Measurements from ENCODE around the gene UCN2.

Gene UCN2

DNA sequence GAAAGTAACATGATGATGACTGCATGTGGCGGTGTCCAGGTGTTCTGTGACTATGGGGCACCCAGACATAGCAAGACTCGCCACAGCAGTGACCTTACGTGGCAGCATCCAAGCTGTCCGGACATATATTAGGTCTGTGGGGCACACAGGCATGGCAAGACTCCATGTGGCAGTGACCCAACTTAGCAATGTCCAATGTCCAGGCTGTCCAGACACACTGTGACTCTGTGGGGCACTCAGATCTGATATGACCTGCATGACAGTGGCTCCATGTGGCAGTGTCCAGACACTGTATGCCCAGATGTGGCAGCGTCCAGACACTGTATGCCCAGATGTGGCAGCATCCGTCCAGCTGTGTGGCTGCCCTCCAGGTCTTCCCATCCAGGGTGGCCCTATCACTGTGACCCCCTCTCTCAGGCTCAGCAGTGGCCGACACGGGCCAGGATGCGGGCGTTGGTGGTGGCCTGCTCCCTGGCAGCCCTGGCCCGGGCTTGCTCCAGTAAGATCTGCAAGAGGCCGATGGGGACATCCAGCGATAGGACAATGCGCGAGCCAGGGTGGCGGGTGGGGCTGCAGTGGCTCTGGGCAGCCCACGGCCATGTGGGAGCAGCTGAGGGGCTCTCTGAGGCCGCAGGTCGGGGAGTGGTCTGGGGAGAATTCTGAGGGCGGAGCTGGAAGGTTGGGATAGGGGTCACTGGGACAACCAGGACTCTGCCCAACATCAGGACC, 1.1 kb downstream of the UCN2 start:
- TF ChIP-seq, protein P1, sequence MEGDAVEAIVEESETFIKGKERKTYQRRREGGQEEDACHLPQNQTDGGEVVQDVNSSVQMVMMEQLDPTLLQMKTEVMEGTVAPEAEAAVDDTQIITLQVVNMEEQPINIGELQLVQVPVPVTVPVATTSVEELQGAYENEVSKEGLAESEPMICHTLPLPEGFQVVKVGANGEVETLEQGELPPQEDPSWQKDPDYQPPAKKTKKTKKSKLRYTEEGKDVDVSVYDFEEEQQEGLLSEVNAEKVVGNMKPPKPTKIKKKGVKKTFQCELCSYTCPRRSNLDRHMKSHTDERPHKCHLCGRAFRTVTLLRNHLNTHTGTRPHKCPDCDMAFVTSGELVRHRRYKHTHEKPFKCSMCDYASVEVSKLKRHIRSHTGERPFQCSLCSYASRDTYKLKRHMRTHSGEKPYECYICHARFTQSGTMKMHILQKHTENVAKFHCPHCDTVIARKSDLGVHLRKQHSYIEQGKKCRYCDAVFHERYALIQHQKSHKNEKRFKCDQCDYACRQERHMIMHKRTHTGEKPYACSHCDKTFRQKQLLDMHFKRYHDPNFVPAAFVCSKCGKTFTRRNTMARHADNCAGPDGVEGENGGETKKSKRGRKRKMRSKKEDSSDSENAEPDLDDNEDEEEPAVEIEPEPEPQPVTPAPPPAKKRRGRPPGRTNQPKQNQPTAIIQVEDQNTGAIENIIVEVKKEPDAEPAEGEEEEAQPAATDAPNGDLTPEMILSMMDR (IDR thresholded peaks at IDR 0.05; ENCODE audit: low read depth, low read length, missing control alignments): no peak
- DNase-seq (ENCODE audit: low read depth): no peak
- H3K4me3 ChIP-seq (ENCODE audit: low read depth, low read length): no peak overlapping the region

DNA sequence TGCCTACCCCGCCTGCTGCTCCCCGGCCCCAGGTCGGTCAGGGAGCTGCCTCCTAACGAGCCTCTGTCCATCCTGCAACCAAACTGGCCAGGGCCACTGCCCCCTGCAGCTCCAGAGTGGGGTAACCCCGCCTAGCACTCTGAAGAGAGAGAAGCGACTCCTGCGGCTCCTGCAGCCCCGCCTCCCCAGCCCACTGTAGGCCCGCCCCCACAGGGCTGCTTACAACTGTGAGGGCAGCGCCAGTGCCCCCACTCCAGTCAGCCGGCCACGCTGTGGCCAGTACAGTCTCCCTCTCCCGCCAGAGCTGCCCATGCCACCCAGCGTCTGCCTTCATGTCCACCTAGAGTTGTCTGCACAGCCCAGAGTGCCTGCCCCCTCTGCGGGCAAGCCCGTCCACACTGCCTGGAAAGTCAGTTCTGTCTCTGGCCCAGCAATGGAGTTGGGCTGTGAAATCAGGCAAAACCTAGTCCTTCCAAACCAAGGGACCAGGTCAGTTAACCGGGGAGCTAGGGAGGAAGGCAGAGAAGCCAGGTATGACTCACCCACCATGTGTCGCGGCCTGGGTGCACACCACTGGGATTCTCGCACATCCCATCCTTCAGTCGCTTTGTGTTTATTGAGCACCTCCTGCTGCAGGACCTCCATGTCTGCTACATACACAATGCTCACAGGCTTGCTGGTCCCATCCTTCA, 2.4 kb downstream of the UCN2 start:
- TF ChIP-seq, protein P1 (IDR thresholded peaks at IDR 0.05; ENCODE audit: low read depth, low read length, missing control alignments): peak; percentile 36
- no peak for DNase-seq (ENCODE audit: low read depth)
- H3K4me3 ChIP-seq (ENCODE audit: low read depth, low read length): no peak overlapping the region; the same call in 1 of the 2 replicates

GRCh38 chr3:48560648-48561018, 2.9 kb downstream of the UCN2 start:
- DNase-seq (ENCODE audit: low read depth): no peak
- H3K4me3 ChIP-seq (ENCODE audit: low read depth, low read length): no peak overlapping the region; the same call in 1 of the 2 replicates
- TF ChIP-seq, protein P1 (IDR thresholded peaks at IDR 0.05; ENCODE audit: low read depth, low read length, missing control alignments): no peak

DNA sequence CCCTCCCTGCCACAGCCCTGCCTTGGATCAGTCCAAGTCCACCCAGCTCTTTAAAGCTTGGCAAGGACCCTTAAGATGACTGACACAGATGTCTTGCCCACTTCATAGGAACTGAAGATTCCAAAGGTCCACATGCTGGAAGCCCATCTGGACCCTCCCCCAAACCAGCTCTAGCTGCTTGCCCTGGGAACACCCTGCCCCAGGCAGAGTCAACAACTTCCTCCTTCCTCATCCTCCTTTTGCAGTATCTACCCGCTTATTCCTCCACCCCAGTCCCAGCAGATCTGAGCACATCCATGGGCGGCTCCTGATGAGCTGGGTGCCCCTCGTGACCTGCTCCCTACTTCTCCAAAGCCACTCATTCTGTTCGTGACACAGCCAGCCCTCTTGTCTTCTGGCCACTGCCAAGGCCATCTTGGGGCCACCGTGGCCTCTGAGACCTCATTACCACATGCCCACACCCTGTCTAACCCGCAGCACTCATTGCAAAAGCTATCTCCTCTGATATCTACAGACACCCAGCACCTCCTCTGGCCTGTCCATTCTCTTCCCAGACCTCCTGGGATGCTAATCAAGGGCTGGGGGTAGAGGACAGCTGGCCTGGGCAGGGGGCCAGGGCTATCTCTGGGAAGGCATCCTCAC, 5.0 kb downstream of the UCN2 start:
- no peak overlapping the region for H3K4me3 ChIP-seq (ENCODE audit: low read depth, low read length)
- TF ChIP-seq, protein P1 (IDR thresholded peaks at IDR 0.05; ENCODE audit: low read depth, low read length, missing control alignments): no peak
- DNase-seq (ENCODE audit: low read depth): no peak

DNA sequence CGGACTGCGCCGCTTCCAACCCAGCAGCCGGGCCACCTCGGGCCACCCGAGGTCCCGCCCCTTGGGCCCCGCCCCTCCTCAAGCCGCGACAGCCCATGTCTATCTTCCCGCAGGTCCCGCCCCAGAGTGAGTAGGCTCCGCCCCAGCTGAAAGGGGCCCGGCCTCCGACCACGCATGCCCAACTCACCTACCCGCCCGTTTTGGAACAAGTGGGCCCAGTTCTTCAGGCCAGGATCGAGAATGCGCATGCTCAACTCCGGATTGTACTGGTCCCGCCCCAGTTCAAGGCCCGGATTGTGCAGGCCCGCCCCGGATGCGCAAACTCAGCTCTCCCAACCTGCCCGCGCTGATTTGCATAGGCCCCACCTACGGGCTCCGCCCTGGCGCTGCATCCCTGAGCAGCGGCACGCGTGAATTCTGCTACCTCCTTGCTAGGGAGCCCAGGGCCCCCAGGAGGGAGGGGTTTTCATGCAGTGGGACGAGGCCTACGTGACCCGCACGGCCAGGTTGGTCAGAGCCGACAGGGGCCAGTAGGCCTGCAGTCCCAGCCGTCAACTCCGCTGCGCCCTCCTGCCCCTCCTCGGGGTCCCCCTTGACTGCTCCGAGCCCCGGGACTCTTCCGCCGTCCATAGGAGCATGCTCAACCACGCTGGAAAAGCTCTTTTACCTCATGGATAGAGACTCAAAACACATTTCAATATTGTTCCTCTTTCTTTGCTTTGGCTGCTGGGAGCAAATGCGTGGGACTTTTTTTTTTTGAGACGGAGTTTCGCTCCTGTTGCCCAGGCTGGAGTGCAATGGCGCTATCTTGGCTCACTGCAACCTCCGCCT, 6.6 kb downstream of the UCN2 start, which contains the start of gene PFKFB4:
PFKFB4 (minus strand) TSS at position 8 of the 831 bp plus-strand sequence. CDS start 26 bp downstream, outside the sequence.
- H3K4me3 ChIP-seq (ENCODE audit: low read depth, low read length): peak within 1 kb of the TSS; percentile 64
- DNase-seq (ENCODE audit: low read depth): peak; percentile 98
- TF ChIP-seq, protein P1 (IDR thresholded peaks at IDR 0.05; ENCODE audit: low read depth, low read length, missing control alignments): peak; percentile 3

DNA sequence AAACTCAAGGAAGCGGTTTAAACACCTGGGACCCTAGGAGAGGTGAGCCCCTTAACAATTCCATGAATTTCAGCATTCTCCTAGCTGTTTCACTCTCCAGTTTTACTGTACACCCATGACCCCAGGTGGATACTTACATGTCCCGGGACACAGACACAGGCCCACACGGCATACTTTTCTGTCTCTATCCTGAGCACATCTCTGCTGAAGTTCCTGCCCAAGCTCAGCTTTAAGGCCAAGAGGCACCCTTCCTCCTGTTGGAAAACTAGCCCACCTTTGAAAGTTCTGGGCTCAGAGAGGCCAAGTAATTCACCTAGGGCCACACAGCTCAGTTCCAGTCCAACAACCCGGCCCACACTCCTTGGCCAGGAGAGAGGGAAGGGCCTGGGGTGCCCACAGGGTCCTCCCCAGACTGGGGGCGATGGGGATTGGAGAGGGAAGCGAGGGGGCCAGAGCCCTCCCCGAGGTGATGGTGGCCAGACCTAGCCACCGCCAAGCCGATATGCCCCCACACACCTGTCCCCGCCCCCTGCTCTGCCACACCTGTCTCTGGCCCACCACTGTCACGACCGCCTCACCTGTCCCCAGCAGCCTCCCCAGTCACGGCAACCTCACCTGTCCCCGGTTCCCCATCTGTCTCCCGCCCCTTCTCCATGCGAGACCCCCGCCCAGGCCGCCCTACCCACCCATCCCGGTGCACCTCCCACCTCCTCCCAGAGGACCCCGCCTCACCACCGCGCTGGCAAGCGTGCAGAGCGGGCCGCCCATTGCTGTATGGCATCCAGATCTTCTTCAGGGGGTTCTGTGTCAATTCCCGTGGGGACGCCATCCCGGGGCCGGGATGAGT, 7.4 kb downstream of the UCN2 start:
- TF ChIP-seq, protein P1 (IDR thresholded peaks at IDR 0.05; ENCODE audit: low read depth, low read length, missing control alignments): no peak
- no peak for DNase-seq (ENCODE audit: low read depth)
- H3K4me3 ChIP-seq (ENCODE audit: low read depth, low read length): peak overlapping the region; percentile 61
